Gastrocnemius medialis (tissue), 4 donors: ENCODE data around the gene KIF17.

Experiments used
- CTCF ChIP-seq, 5 experiments: fragments of 450-650 bp in 3 of 5; fragments of 200-600 bp in 2 of 5; sonication (generic) in 2 of 5; IDR thresholded peaks in 4 of 5; conservative IDR thresholded peaks in 1 of 5; 1 replicate in 4 of 5; 2 replicates in 1 of 5; pipeline ENCODE4 v1.5.1; 2016 to 2019; ENCODE audit warnings: antibody characterized with exemption in 5 of 5, mild to moderate bottlenecking in 3 of 5, moderate library complexity in 3 of 5
- POLR2A ChIP-seq, 2 donors: fragments of 450-650 bp; IDR thresholded peaks; one replicate each; pipeline ENCODE4 v1.6.1; 2017; ENCODE audit warnings: antibody characterized with exemption in 2 of 2, mild to moderate bottlenecking in 2 of 2, moderate library complexity in 2 of 2

GRCh38 chr1:20634594-20635084 is 83.2 kb downstream of the KIF17 start:
- peak in 1 of 2 donors; percentile 26 for TF ChIP-seq POLR2A (IDR thresholded peaks at IDR 0.05)
- TF ChIP-seq CTCF (IDR thresholded peaks at IDR 0.05 in 4 of 5, conservative IDR thresholded peaks at IDR 0.05 in 1 of 5) = no peak
